Pancreas (tissue), 10 donors: ENCODE results near the gene CCDC102A. TPM values are rescaled to one million over a fixed set of nuclear protein-coding genes. Genes with fewer than 3 reads are reported as not detected.
A peak's percentile ranks its signal among the peaks of the same experiment; 100 is the strongest.

ENCODE experiments used
- ATAC-seq, 4 donors: fragments of 200-7000 bp; cut with Tn5 transposase; one replicate each; pipeline versions ENCODE4 v1.8.0 to v1.9.1; 2020; ENCODE audit warnings: mild to moderate bottlenecking in 4 of 4, moderate library complexity in 4 of 4
- DNase-seq, 6 donors: peaks; one replicate each; pipeline ENCODE4 v3.0.0-alpha.2; 2020
- FAIRE-seq: peaks from 2 replicates; lab custom pipeline; 2012; peaks lifted over from hg19 to GRCh38; lab: Jason Lieb, UNC
- H3K27ac ChIP-seq, 4 donors: fragments of 200-600 bp; sonication (generic); 1 replicate in 3 of 4; 2 replicates in 1 of 4; pipeline versions ENCODE4 v1.5.0 to v1.8.0; 2020
- H3K27me3 ChIP-seq, 4 donors: fragments of 200-600 bp; one replicate each; pipeline ENCODE4 v1.8.0; 2021
- H3K36me3 ChIP-seq, 3 donors: fragments of 200-600 bp; sonication (generic) in 1 of 3; one replicate each; pipeline versions ENCODE4 v1.5.0 to v1.8.0; 2020 to 2021
- H3K4me1 ChIP-seq, 3 donors: fragments of 200-600 bp; one replicate each; pipeline ENCODE4 v1.8.0; 2021
- H3K4me3 ChIP-seq, 4 donors: fragments of 200-600 bp; sonication (generic) in 2 of 4; one replicate each; pipeline versions ENCODE4 v1.5.0 to v1.8.0; 2020 to 2021
- H3K9me3 ChIP-seq, 4 donors: fragments of 200-600 bp; one replicate each; pipeline ENCODE4 v1.8.0; 2021
- WGBS, 2 donors: extraction: QIAGEN DNeasy Blood & Tissue Kit; methylation state at CpG; one replicate each; pipeline ENCODE4 v1.1.7; 2013; 5-methylcytosine and 5-hydroxymethylcytosine counted together
- intact Hi-C, 3 donors: fragments of 100-400 bp; cut with DNase I; formaldehyde crosslinking; loops; one replicate each; pipeline versions ENCODE4 v1.11.1 to v1.14.2; 2022
- polyA plus RNA-seq, 2 donors: library from polyadenylated mRNA; stranded (reverse); fragments of 200-250 nt; gene quantifications; one replicate each; pipeline ENCODE4 v1.2.3, GENCODE V29; 2013
- total RNA-seq, 6 donors: library from RNA; stranded (reverse); fragmentation: NEBNext Ultra II Directional in 4 of 6; extraction: Animal tissue kit (Norgen Biotek cat#: 25700) in 4 of 6; gene quantifications; one replicate each; pipeline versions ENCODE4 v1.2.1 to v1.2.4, GENCODE V29; 2021 to 2023
- TF ChIP-seq, protein P1 (sequence below), 4 donors: fragments of 200-600 bp; sonication (generic) in 3 of 4; IDR thresholded peaks; one replicate each; pipeline versions ENCODE4 v1.5.0 to v1.8.0; 2021; ENCODE audit warnings: antibody characterized with exemption in 4 of 4
- donor health status: healthy with polysubstance abuse.
- donor health status: DM: no; HTN: no; CAD: no; lungs with moderate emphysema.
- donor health status: DM: no; HTN: no; CAD: no.
- donor health status: control.
- donor health status: control.
- donor health status: Bipolar disorder and iron deficiency.
- donor health status: DM: yes; HTN: yes; CAD: no.
- donor health status: DM: no; HTN: no; CAD: no.
- donor health status: DM: no; HTN: no; CAD: no.
- donor health status: DM: yes; HTN: yes; CAD: no.

CCDC102A gene
- total and polyA plus RNA-seq, 8 donors = 2.2 to 5.8 (median 2.9) TPM

DNA sequence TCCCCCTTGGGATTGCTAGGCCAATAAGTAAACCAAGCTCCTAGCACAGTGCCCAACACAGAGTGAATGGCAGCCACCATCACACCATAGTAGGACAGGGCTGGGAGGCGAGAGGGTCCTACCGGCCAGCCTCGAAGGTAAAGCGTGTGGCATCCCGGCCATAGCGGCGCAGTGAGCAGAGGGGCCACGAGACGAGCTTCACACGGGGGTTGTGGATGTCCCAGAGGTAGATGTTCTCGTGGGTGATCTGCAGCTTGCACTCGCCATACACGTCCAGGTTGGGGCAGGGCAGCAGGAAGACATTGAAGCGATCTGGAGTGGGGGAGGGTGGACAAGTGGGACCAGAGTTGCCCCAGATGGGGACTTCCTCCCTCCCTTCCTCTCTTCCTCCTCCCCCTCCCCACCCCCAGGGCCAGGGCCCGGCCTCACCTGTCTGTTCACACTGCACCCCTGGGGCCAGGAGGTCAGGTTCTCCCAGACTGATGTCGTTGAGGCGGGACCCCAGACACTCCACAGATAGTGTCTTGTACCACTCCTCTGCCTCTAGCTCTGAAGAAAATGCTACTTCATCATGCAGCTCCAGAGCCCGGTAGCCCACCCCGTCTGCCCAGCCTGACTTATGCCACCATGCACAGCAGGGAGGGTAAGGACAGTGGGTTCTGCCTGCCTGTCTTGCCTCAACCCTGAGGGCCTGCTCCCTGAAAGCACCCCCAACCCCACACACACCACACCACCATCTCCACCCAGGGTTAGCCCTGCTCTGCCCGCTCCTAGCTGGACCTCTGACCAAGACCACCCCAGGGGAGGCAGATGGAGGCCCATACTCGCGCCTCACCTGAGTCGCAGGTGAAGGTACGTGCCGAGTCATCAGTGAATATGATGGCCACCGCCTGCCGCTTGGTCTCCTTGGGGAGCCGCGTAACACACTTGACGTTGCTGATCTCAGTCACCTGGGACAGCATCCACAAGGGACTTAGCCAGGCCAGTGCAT lies 61.4 kb downstream of the CCDC102A start:
- Histone ChIP-seq H3K27me3 (no peaks in the 10 kb centered on the region), H3K27ac (no peak overlapping the region), H3K36me3 (peaks cover 0 to 23% (median 8%) of the 10 kb centered on the region in 3 donors), H3K4me3 (no peak overlapping the region), H3K9me3 (no peaks in the 10 kb centered on the region), H3K4me1 (peaks cover 21 to 36% (median 22%) of the 10 kb centered on the region in 3 donors)
- intact Hi-C loops = no loop called here
- ATAC-seq (no peak), FAIRE-seq (no peak), DNase-seq (peak in 1 of 6 donors; percentile 42)
- TF ChIP-seq, protein P1, sequence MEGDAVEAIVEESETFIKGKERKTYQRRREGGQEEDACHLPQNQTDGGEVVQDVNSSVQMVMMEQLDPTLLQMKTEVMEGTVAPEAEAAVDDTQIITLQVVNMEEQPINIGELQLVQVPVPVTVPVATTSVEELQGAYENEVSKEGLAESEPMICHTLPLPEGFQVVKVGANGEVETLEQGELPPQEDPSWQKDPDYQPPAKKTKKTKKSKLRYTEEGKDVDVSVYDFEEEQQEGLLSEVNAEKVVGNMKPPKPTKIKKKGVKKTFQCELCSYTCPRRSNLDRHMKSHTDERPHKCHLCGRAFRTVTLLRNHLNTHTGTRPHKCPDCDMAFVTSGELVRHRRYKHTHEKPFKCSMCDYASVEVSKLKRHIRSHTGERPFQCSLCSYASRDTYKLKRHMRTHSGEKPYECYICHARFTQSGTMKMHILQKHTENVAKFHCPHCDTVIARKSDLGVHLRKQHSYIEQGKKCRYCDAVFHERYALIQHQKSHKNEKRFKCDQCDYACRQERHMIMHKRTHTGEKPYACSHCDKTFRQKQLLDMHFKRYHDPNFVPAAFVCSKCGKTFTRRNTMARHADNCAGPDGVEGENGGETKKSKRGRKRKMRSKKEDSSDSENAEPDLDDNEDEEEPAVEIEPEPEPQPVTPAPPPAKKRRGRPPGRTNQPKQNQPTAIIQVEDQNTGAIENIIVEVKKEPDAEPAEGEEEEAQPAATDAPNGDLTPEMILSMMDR (IDR thresholded peaks at IDR 0.05) = no peak
- WGBS, 2 donors = 85 to 88% methylated on average over 30 of the region's 30 CpGs

DNA sequence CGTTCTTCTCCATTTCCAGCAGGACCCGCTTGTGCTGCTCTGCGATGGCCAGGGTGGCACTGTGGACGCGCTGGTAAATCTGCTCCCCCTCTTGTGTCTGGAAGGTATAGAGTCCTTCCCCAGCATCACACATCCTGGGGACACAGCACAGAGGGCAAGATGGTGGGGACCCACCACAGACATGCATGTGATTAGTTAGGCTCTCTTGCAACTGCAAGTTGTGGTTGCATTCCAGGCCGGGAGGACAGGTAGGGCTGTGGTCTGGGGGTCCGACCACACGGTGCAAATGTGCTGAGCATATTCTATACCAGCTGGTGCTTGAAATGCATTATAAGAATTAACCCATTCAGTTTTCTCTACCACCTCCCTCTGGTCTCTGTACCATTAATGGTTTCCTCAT lies 62.5 kb downstream of the CCDC102A start:
- Histone ChIP-seq H3K27ac (no peak overlapping the region), H3K27me3 (no peaks in the 10 kb centered on the region), H3K9me3 (no peaks in the 10 kb centered on the region), H3K4me1 (peaks cover 21 to 30% (median 22%) of the 10 kb centered on the region in 3 donors), H3K4me3 (no peak overlapping the region), H3K36me3 (peaks cover 2 to 33% (median 18%) of the 10 kb centered on the region in 3 donors)
- ATAC-seq (no peak), FAIRE-seq (no peak), DNase-seq (no peak)
- WGBS, 2 donors = 81 to 83% methylated on average over 8 of the region's 8 CpGs
- intact Hi-C loops = no loop called here
- TF ChIP-seq, protein P1 (IDR thresholded peaks at IDR 0.05) = no peak

DNA sequence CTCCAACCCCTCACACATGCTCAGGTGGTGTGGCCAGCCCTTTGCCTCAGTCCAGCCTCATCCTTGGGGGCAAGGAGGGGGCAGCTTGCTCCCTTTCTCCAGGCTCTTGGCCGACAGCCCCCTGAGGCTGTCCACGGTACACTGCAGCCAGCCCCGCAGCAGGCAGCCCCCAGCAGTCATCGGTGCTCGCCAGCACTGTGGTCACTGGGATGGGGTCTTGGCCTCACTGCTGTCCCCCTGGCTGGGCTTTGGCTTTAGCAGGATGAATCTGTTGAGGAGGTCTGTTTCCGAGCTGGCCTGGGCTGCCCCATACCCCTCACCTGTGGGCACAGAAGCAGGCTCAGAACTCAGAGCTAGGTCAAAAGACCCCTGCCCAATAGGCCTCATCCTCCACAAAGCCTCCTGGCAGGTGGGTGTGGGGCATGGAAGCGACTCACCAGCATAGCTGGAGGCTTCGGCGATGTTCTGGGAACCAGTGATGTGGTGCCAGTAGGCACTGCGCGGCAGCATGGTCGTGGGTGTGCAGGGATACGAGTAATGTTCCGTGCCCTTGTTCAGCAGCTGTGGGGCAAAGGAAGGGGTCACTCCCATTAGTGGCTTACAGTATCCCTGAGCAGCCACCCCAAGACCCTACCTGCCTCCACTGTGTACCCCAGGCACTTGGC lies 63.1 kb downstream of the CCDC102A start:
- H3K9me3 ChIP-seq = no peaks in the 10 kb centered on the region
- intact Hi-C loops = no loop called here
- H3K4me3 ChIP-seq = no peak overlapping the region
- TF ChIP-seq, protein P1 (IDR thresholded peaks at IDR 0.05) = no peak
- H3K36me3 ChIP-seq = peaks cover 2 to 38% (median 22%) of the 10 kb centered on the region in 3 donors
- no peak for ATAC-seq
- DNase-seq = peak in 1 of 6 donors; percentile 40
- no peak for FAIRE-seq
- peak overlapping the region in 1 of 4 donors; percentile 68 for H3K27ac ChIP-seq
- whole genome bisulfite sequencing, 2 donors = 87 to 96% methylated on average over 13 to 14 of the region's 14 CpGs
- H3K4me1 ChIP-seq = peaks cover 21 to 30% (median 22%) of the 10 kb centered on the region in 3 donors
- no peaks in the 10 kb centered on the region for H3K27me3 ChIP-seq

DNA sequence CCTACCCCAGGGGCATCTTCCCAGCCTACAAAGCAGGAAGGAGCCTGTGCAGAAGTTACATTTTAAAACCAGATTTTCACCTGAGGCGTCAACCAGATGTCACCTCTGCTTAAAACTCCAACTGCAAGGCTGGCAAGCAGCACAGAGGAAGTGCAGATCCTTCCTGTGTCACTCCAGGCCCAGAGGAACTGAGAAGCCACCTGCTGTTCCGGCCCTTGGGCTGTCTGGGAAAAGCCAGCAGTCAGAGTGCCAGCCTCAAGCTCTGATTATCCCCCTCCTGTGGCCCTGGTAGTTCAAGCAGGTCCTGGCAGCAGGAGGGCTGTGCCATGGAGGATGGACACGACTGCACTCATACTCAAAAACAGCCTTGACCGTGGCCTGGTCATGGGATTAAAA lies 63.7 kb downstream of the CCDC102A start:
- no peak overlapping the region for H3K4me3 ChIP-seq
- intact Hi-C loops = no loop called here
- no peaks in the 10 kb centered on the region for H3K27me3 ChIP-seq
- no peak for FAIRE-seq
- no peaks in the 10 kb centered on the region for H3K9me3 ChIP-seq
- no peak for ATAC-seq
- no peak for DNase-seq
- TF ChIP-seq, protein P1 (IDR thresholded peaks at IDR 0.05) = no peak
- H3K36me3 ChIP-seq = peaks cover 2 to 44% (median 22%) of the 10 kb centered on the region in 3 donors
- H3K4me1 ChIP-seq = peaks cover 21 to 30% (median 22%) of the 10 kb centered on the region in 3 donors
- peak overlapping the region; percentile 27 to 68 (median 32) for H3K27ac ChIP-seq
- WGBS, 2 donors = 55 to 58% methylated on average over 4 of the region's 4 CpGs
